HG03196 (cell line): Measurements from ENCODE around the gene TBCEL.

Experiments used
- ATAC-seq: cut with Tn5 transposase; IDR thresholded peaks from one replicate; pipeline ENCODE4 v1.9.1; 2021; ENCODE audit not compliant: unreplicated experiment

Gene TBCEL

GRCh38 chr11:121058941-121059340, 35.0 kb downstream of the TBCEL start:
- no peak for ATAC-seq

GRCh38 chr11:121059605-121060004, 35.7 kb downstream of the TBCEL start:
- peak; percentile 92 for ATAC-seq

GRCh38 chr11:121063728-121064127, 39.8 kb downstream of the TBCEL start:
- ATAC-seq, result no peak

- ATAC-seq, result no peak
Observed at GRCh38 chr11:121066623-121067022, 42.7 kb downstream of the TBCEL start.

GRCh38 chr11:121067026-121067425, 43.1 kb downstream of the TBCEL start:
- ATAC-seq, result no peak

- ATAC-seq, result no peak
Observed at GRCh38 chr11:121067453-121067852, 43.6 kb downstream of the TBCEL start.

GRCh38 chr11:121067962-121068647, 44.2 kb downstream of the TBCEL start:
- ATAC-seq, result no peak

- no peak for ATAC-seq
Observed at GRCh38 chr11:121068787-121069186, 44.9 kb downstream of the TBCEL start.

GRCh38 chr11:121070951-121071845, 47.3 kb downstream of the TBCEL start:
- ATAC-seq, result no peak

GRCh38 chr11:121071846-121072450, 48.0 kb downstream of the TBCEL start:
- no peak for ATAC-seq

- no peak for ATAC-seq
Observed at GRCh38 chr11:121081321-121081720, 57.4 kb downstream of the TBCEL start.

GRCh38 chr11:121082219-121082618, 58.3 kb downstream of the TBCEL start:
- ATAC-seq, result no peak

- no peak for ATAC-seq
Observed at GRCh38 chr11:121082670-121083069, 58.8 kb downstream of the TBCEL start.

GRCh38 chr11:121086866-121087265, 63.0 kb downstream of the TBCEL start:
- no peak for ATAC-seq

GRCh38 chr11:121089566-121089965, 65.7 kb downstream of the TBCEL start:
- ATAC-seq, result no peak

GRCh38 chr11:121090145-121090721, 66.3 kb downstream of the TBCEL start:
- no peak for ATAC-seq

GRCh38 chr11:121091492-121092152, 67.7 kb downstream of the TBCEL start:
- no peak for ATAC-seq

- no peak for ATAC-seq
Observed at GRCh38 chr11:121095561-121095960, 71.7 kb downstream of the TBCEL start.

- no peak for ATAC-seq
Observed at GRCh38 chr11:121099364-121099763, 75.5 kb downstream of the TBCEL start.

- ATAC-seq, result no peak
Observed at GRCh38 chr11:121099885-121100284, 76.0 kb downstream of the TBCEL start.

- no peak for ATAC-seq
Observed at GRCh38 chr11:121100943-121101342, 77.0 kb downstream of the TBCEL start, which contains the start of gene TECTA. Gene TECTA (plus strand): TSS chr11:121101243. CDS start chr11:121102666, 1,423 bp downstream.
